ENCODE measurements around the gene PEX19.

GRCh38 chr1:160236806-160237205 is 48.1 kb downstream of the PEX19 start:
- TF ChIP-seq POLR2A (IDR thresholded peaks at IDR 0.05; ENCODE audit: low read length): no peak
- TF ChIP-seq GATA1 (IDR thresholded peaks at IDR 0.05; ENCODE audit: low read depth, low read length): no peak
